Stimulated activated CD8-positive, alpha-beta memory T cell treated with anti-CD3 and anti-CD28 coated beads, Interleukin-12 subunit alpha, Interleukin-12 subunit beta, amount 100 ng/mL, for 24 hours (primary cell): ENCODE measurements around the gene TMEM220.
"Not testable (repeated sequence)": the region's sequence is repeated elsewhere in the genome, so short reads cannot be mapped to it uniquely, and the experiment has no call there.

Source experiments
- DNase-seq: peaks from one replicate; pipeline ENCODE4 v3.0.0-alpha.2; 2020; ENCODE audit errors: extremely low read depth

TMEM220 gene

GRCh38 chr17:10754861-10755591 is 25.2 kb upstream of the TMEM220 start:
- DNase-seq: no peak

- DNase-seq: no peak
These were observed 24.3 kb upstream of the TMEM220 start for GRCh38 chr17:10754109-10754508.

GRCh38 chr17:10752696-10753095 is 22.9 kb upstream of the TMEM220 start:
- no peak for DNase-seq

- no peak for DNase-seq
These were observed 21.7 kb upstream of the TMEM220 start for GRCh38 chr17:10751563-10751962.

- no peak for DNase-seq
These were observed 20.4 kb upstream of the TMEM220 start for GRCh38 chr17:10750210-10750609.

- no peak for DNase-seq
These were observed 18.8 kb upstream of the TMEM220 start for GRCh38 chr17:10748531-10749181.

DNA sequence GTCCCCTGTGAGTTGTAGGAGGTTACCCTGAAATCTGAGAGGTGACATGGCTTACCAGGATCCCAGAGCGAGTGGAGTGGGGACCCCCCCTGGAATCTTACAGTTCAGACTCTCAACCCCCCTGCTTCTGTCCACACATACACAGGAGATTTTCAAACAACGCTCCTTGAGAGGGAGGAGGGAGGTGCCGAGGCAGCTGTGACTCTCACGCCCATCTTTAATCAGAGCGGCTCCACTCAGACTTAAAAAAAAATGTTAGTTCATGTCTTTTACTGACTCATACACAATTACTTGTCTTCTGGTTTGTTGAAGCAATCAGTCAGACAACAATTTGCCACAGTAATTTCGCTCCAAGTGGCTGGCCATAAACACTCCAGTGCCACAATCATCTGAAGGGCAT is 15.4 kb upstream of the TMEM220 start:
- no peak for DNase-seq

DNA sequence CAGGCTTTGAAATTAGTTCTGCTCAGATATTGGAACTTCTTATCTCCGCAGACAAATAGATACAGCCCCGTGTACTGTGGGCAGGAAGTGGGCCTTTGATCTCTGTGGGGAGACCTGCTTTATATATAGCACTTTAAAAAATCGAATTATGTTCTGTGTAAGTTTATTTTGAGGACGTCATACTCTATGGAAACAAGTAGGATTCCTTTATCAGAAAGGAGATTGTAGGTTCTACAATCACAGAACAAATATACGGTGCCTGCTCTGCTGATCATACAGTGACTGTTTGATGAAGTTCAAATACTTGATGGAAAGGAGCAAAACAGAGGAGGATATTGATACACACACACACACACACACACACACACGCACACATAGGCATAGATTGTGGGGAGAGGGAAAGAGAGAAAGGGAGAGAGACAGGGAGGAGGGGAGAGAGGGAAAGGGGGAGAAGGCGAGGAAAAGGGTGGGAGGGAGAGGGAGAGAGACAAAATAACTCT is 14.7 kb upstream of the TMEM220 start:
- DNase-seq: no peak

GRCh38 chr17:10743316-10744009 is 13.6 kb upstream of the TMEM220 start:
- DNase-seq: no peak

- DNase-seq: no peak
These were observed 12.6 kb upstream of the TMEM220 start for GRCh38 chr17:10742431-10742830.

- no peak for DNase-seq
These were observed 11.8 kb upstream of the TMEM220 start for GRCh38 chr17:10741416-10742135.

- no peak for DNase-seq
These were observed 9.6 kb upstream of the TMEM220 start for GRCh38 chr17:10739386-10739785.

DNA sequence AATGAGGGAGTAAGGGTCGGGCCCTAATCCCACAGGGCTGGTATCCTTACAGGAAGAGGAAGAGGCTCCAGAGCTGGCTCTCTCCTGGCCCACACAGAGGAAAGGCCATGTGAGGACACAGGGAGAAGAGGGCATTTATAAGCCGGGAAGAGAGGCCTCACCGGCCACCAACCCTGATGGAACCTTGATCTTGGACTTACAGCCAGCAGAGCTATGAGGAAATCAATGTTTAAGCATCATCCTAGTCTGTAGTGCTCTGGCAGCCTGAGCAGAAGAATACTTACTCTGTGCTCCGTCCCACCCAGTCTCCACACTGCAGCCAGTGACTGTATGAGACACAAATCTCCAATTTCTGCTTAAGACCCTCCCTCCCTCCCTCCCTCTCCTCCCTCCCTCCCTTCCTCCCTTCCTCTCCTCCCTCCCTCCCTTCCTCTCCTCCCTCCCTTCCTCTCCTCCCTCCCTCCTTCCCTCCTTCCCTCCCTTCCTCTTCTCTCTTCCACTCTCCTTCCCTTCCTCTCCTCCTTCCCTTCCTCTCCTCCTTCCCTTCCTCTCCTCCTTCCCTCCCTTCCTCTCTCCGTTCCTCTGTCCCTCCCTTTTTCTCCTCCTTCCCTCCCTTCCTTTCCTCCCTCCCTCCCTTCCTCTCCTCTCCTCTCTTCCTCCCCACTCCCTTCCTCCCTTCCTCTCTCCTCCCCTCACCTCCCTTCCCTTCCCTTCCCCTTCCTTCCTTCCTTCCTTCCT is 8.9 kb upstream of the TMEM220 start:
- DNase-seq: no peak

DNA sequence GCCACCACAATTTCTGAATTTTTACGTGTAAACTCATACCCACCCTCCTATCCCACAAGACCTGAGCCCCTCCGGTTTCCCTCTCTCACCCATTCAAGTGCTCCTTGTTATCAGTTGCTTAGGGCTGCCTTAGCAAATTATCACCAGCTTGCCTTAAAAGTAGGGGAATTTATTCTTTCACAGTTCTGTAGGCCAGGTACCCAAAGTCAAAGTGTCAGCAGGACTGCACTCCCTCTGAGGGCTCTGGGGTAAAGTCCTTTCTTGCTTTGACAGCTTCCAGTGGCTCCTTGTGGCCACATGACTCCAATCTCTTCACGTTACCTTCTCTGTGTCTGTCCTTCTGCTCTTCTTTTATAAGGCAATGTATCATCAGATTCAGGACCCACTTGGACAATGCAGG is 7.9 kb upstream of the TMEM220 start:
- DNase-seq: no peak

DNA sequence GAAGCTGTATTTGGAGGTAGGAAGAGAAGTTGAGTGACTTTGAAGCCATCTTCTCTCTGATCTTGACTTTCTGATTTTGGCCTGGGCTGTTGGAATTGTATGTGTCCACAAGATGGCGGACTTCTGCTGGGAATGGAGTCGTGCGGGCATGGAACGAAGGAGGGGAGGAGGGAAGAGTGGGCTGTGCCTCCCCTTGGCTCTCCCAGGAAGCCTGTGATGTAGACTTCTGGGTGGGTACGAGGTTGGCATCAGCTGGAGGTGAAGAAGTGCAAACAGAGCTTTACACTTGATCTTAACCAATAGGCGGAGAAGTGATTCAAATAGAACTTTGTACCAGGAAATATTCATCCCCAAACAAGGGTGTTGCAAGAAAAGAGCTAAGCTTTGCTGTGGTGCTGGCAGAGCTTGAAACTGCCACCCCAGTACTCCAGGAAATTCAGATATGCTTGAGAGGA is 7.4 kb upstream of the TMEM220 start:
- DNase-seq: no peak

DNA sequence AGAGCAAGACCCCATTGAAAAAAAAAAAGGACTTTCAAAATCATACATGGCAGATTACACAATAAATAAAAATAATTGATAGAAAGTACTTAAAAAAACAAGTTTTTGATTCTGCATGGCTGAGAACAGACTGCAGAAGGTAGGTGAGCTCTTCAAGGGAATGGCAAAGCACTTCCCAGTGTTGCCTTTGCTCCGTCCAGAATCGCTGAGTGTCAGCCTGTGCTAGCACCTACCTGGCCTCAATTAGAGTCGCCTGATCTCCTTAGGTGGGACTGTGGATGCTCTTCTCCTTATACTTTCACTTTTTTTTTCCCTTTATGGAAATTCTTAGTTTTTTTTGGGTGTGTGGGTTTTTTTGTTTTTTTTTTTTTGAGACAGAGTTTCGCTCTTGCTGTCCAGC is 6.0 kb upstream of the TMEM220 start:
- no peak for DNase-seq

DNA sequence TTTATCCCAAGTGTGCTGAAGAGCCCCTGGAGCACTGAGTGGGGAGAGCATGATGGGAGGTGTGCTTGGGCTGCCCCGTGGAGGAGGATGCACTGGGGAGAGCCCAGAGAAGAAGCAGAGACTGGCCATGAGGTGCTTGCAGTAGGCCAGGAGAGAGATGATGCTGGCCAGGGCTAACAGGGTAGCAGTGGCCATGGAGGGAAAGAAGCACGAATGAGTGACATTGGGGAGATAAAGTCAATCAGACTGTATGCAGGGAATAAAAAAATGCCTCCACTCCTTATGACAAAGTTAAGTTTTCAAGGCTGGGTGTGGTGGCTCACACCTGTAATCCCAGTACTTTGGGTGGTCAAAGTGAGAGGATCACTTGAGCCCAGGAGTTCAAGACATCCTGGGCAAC is 5.4 kb upstream of the TMEM220 start:
- DNase-seq: no peak

DNA sequence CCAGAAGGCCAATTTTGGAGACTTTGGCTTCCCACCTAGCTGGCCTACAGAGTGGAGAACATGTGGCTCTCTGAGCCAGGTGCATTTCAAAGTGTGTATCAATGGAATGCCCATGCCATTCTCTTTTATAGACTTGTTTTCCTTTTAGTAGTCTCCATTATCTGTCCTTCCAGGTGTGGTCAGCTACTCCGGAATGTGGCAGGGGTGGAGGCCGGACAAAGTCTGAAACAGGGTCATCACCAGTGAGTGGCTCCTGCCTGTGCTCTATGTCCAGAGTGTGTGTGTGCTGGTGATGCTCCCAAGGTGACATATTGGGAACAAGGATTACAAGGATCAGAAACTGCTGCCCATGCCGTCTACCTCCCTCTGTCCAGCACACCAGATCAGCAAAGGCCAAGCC is 3.8 kb upstream of the TMEM220 start:
- DNase-seq: no peak

DNA sequence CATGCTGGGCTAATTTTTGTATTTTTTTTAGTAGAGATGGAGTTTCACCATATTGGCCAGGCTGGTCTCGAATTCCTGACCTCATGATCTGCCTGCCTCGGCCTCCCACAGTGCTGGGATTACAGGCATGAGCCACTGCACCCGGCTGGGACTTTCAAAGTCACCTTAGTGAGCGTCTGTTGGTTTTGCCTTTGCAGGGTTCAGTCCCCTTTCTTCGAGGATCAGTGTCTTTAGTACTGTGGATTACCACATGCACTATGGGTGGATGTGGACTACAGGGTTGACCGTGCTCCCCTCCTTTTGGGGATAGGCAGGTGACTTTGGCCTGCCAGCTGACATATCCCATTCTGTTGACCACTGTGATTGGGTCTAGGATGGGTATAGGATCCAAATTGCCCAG is 2.3 kb upstream of the TMEM220 start:
- DNase-seq: not testable (repeated sequence)

GRCh38 chr17:10731408-10731879 is 1.6 kb upstream of the TMEM220 start:
- DNase-seq: no peak

- DNase-seq: not testable (repeated sequence)
These were observed 424 bp upstream of the TMEM220 start for GRCh38 chr17:10730247-10730646.
